Activated naive CD4-positive, alpha-beta T cell treated with anti-CD3 and anti-CD28 coated beads, Interleukin-2, amount 50 U/mL, for 24 hours (primary cell): Measurements from ENCODE around the gene ATP1A3.
A peak's percentile ranks its signal among the peaks of the same experiment; 100 is the strongest.

Experiments
- H3K27ac Mint-ChIP-seq: one replicate; pipeline ENCODE4 v1.8.0; 2021; ENCODE audit warnings: mild to moderate bottlenecking, mixed read lengths
- H3K27me3 Mint-ChIP-seq: one replicate; pipeline ENCODE4 v1.8.0; 2021; ENCODE audit warnings: mixed read lengths
- H3K36me3 Mint-ChIP-seq: one replicate; pipeline ENCODE4 v1.8.0; 2021; ENCODE audit warnings: mixed read lengths
- H3K4me1 Mint-ChIP-seq: one replicate; pipeline ENCODE4 v1.8.0; 2021; ENCODE audit warnings: mixed read lengths
- H3K4me3 Mint-ChIP-seq: one replicate; pipeline ENCODE4 v1.8.0; 2021; ENCODE audit warnings: mild to moderate bottlenecking, mixed read lengths
- H3K9me3 Mint-ChIP-seq: one replicate; pipeline ENCODE4 v1.8.0; 2021; ENCODE audit warnings: mixed read lengths

Gene ATP1A3

DNA sequence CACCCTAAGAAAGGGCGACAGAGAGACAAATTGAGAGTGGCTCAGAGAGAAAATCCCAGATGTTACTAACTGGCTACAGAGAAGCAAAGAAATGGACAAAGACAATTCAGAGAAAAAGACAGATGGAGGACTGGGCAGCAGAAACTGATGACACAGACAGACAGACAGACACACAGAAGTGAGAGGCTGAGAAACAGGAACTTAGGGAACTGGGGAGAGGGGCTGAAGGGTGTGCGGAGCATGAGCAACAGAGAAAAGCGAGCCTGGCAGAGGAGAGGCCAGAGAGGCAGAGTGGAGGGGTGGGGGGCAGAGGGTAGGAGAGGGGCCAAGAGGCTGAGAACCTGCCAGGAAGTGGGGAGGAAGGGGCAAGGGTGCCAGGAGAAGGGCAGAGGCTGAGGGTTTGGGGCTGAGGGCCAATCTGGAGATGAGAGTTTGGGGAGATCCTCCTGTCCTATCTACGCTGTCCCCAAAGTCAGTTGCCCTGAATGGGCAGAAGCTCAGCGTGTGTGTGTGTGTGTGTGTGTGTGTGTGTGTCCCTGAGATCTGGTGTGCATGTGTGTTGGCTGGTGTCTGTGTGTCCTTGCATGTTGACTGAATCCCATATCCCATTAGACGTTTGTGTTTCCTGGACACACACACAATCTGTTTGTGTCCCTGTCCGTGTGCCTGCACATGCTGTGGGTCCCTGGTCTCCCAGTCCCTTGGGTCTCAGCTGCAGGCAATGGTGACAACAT is 60.2 kb downstream of the ATP1A3 start:
- H3K4me1 Mint-ChIP-seq, result peaks cover 68% of the 10 kb centered on the region
- H3K36me3 Mint-ChIP-seq, result no peaks in the 10 kb centered on the region
- H3K9me3 Mint-ChIP-seq, result no peaks in the 10 kb centered on the region
- H3K27me3 Mint-ChIP-seq, result no peaks in the 10 kb centered on the region
- H3K4me3 Mint-ChIP-seq, result peak overlapping the region; percentile 31
- peak overlapping the region; percentile 64 for H3K27ac Mint-ChIP-seq

DNA sequence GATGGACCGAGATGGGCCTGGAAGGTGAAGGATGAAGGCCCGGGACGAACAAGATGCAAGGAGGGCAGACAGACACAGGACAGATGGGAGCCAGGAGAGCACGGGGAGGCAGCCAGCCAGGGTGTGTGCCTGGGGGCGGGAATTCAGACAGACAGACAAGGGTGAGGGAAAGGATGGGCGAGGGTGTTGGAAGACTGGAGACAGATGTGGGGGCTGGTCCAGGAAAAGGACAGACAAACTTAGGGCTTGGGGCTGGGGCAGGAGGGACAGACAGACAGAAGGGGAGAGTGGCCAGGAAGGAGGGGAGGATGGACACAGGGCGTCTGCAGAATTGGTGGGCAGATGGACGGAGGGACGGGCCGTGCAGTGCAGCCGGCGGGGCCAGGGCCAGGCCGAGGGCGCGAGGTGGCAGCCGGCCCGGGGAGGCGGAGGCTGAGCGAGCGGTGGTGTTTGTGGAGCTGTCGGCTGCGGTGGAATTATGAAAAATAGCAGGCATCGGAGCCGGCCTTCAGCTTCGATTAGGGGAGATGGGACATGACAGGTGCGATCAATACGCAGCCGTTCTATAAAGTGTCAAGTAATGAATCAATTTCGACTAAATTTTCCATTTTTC is 61.2 kb downstream of the ATP1A3 start:
- Mint-ChIP-seq H3K27me3 (no peaks in the 10 kb centered on the region), H3K36me3 (no peaks in the 10 kb centered on the region), H3K9me3 (no peaks in the 10 kb centered on the region), H3K27ac (no peak overlapping the region), H3K4me3 (no peak overlapping the region), H3K4me1 (peaks cover 70% of the 10 kb centered on the region)

DNA sequence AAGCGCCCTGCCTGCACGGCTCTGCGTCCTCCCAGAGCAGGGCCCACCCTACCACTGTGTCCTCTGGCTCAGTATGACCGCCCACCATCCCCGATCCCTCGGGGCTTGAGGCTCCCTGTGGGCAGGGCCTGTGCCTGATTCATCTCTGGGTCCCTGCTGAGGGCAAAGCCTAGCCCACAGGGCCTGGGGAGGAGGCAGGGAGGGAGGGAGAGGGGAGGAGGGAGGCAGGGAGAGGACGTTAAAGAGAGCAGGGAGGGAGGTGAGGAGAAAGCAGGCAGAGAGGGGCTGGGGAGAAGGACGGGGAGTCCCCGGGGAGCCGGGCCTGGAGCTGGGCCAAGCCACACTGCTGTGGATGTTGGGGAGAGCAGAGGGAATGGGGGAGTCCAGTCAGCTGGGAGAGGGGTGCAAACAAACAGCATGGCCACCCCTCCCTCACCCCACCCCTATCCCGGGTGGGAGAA is 61.7 kb downstream of the ATP1A3 start:
- Mint-ChIP-seq H3K27ac (no peak overlapping the region), H3K4me1 (peaks cover 66% of the 10 kb centered on the region), H3K9me3 (no peaks in the 10 kb centered on the region), H3K36me3 (no peaks in the 10 kb centered on the region), H3K4me3 (no peak overlapping the region), H3K27me3 (no peaks in the 10 kb centered on the region)

DNA sequence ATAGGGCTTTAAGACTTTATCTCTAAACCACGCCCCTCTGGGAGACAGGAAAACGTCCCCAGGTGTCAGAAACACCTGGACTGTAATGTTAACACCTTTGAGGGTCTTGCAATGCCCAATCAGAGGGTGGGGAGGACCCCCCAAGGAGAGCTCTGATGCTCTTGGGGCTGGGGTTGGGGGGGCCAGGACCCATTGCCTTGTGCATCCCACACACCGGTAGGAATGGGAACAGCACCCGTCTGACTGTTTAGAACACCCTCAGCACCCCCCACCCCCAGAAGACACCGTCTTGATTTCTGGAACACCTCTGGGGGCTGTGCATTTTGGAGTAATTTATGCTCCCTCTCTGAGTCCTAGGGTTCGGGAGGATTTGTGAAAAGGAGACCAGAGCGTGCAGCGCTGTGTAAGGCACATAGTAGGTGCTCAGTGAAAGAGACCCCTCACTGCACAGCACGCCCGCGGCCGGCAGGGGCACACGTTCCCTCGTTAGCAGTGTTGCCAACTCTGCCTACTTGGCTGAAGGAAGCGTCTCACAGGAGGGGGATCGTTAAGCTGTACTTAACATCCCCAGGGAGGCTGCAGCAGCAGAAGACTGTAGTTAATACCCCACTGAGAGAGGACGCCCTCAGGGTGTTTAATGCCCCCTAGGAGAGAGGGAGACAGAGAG is 63.0 kb downstream of the ATP1A3 start:
- Mint-ChIP-seq H3K4me3 (no peak overlapping the region), H3K4me1 (peaks cover 58% of the 10 kb centered on the region), H3K36me3 (no peaks in the 10 kb centered on the region), H3K9me3 (no peaks in the 10 kb centered on the region), H3K27ac (peak overlapping the region; percentile 48), H3K27me3 (no peaks in the 10 kb centered on the region)

DNA sequence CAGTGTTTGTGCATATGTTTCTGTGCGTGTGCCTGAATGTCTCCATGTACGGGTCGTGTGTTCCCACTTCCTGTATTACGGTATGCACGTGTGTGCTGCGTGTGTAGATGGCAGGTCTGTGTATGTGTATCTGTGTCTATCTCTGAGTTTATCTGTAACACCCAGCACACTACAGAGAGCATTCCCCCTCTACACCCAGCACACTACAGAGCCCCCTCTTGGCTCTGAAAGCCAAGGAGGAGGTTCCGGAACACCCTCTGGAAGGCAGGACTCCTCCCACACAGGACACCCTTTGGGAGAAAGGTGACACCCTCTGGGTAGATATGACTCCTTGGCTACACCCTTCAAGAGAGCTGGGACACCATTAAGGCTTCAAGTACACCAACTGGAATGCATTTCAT is 63.7 kb downstream of the ATP1A3 start:
- H3K9me3 Mint-ChIP-seq, result no peaks in the 10 kb centered on the region
- H3K4me1 Mint-ChIP-seq, result peaks cover 55% of the 10 kb centered on the region
- peak overlapping the region; percentile 44 for H3K4me3 Mint-ChIP-seq
- no peaks in the 10 kb centered on the region for H3K27me3 Mint-ChIP-seq
- no peak overlapping the region for H3K27ac Mint-ChIP-seq
- no peaks in the 10 kb centered on the region for H3K36me3 Mint-ChIP-seq

DNA sequence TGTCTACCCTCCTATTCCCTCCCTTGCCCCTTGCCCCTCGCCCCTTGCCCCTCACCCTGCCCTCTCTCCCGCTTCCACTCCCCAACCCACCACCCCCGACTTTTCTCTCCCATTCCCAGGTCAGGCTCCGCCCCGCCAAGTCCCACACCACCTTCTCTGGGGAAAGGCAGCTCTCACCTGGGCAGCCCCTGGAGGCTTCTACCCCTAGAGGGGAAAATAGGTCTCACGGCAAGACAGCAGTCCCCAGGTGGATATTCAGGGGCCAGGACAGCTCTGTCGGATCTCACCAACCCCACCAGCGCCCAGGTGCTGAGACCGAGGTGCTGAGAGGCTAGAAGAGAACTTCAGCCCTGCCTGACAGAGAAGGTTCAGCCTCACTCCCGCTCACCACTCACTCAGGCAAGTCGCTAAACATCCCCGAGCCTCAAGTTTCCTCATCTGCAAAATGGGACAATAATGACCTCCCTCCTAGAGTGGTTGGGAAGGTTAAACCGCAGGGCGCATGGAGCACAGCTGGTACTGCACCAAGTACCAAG is 64.4 kb downstream of the ATP1A3 start:
- Mint-ChIP-seq H3K27me3 (no peaks in the 10 kb centered on the region), H3K4me1 (peaks cover 47% of the 10 kb centered on the region), H3K27ac (no peak overlapping the region), H3K4me3 (peak overlapping the region; percentile 90), H3K9me3 (no peaks in the 10 kb centered on the region), H3K36me3 (no peaks in the 10 kb centered on the region)

DNA sequence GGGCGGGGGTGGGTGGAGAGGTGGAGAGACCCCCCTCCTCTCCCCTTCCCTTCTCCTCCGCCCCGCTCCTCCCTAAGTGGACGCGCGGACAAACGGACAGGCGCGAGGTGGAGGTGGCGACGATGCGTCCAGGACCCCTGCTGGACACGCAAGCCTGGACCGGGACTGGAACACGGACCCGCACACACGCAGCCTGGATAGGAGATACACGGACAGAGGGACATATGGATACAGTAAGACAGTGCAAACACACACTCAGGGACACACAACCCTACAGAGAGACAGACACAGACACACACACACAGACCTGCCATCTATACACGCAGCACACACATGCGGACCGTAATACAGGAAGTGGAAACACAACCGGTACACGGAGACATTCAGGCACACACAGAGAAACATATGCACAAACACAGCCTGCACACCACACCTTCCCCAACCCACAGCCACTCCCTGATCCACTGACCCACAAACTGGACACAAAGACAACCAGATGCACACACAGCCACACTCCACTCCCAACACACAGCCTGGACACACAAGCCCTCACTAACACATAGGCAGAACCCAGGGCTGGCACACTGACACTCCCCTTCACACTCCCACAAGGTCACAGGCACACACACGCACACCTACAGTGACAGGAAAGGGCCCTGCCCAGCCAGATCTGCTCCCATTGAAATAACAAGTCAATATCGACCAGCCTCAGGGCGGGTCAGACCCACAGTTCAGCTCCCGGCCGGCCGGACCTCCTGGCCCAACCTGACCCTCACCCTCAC is 65.1 kb downstream of the ATP1A3 start:
- Mint-ChIP-seq H3K4me3 (peak overlapping the region; percentile 90), H3K27ac (peak overlapping the region; percentile 94), H3K36me3 (no peaks in the 10 kb centered on the region), H3K27me3 (no peaks in the 10 kb centered on the region), H3K4me1 (peaks cover 41% of the 10 kb centered on the region), H3K9me3 (no peaks in the 10 kb centered on the region)

DNA sequence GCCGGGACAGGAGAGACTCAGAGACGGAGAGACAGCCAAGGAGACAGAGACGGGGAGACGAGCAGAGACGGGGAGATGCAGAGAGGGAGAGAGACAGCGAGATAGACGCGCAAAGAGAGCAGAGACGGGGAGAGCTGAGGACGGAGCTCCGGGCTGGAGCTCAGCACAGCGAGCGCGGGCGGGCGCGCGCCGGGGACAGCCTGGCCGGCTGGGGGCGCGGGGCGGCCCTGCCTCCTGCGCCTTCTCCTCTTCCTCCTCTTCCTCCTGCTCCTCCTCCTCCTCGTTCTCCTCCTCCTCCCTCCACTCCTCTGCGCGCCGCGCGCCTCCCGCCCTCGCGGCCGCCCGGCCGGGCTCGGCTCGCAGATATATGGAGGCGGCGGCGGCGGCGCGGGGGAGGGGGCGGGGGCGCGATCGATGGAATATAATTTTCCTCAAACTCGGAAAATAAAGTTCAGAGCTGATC is 65.8 kb downstream of the ATP1A3 start, which contains the start of gene ERFL:
Gene ERFL, minus strand, starts transcription at position 229 of the 463 bp plus-strand sequence. CDS start 15,530 bp downstream, outside the sequence.
- H3K9me3 Mint-ChIP-seq, result no peaks in the 10 kb centered on the region
- no peaks in the 10 kb centered on the region for H3K27me3 Mint-ChIP-seq
- H3K4me3 Mint-ChIP-seq, result peak within 1 kb of the TSS; percentile 90

DNA sequence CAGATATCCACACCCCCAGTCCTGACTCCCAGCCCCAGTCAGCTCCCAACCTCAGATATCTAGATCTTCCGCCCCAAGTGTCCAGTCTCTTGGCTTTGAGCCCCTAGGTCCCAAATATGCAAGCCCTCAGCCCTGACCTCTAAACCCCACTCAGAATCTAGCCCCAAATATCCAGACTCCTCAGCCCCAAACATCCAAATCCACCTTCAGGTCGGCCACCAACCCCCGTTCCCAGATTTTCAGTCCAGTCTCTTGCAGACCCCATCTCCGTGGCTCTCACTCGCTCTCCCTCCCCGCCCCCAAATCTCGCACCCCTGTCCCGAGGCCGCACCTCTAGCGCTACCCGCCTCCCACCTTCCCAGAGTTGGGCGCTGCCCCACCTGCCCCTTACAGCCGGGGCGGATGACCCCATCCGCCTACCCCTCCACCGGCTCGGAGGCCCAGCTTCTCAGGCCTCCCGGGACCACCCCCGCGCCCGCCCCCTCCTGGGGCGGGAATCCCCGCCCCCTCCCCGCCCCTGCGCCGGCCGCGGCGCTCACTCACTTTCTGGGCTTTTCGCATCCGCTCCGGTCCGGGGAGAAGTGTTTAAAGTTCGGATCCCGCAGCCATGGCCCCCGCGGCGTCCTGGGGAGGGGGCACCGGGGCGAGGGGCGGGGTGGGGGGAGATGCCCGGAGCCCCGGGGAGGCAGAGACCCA is 66.4 kb downstream of the ATP1A3 start:
- Mint-ChIP-seq H3K9me3 (no peaks in the 10 kb centered on the region), H3K4me3 (peak overlapping the region; percentile 86), H3K27me3 (no peaks in the 10 kb centered on the region), H3K27ac (no peak overlapping the region), H3K36me3 (peaks cover 3% of the 10 kb centered on the region), H3K4me1 (peaks cover 36% of the 10 kb centered on the region)

More for the DNA sequence above, 65.8 kb downstream of the ATP1A3 start, which contains the start of gene ERFL:
- peaks cover 37% of the 10 kb centered on the region for H3K4me1 Mint-ChIP-seq
- H3K27ac Mint-ChIP-seq, result peak within 1 kb of the TSS; percentile 94
- H3K36me3 Mint-ChIP-seq, result peaks cover 1% of the 10 kb centered on the region

DNA sequence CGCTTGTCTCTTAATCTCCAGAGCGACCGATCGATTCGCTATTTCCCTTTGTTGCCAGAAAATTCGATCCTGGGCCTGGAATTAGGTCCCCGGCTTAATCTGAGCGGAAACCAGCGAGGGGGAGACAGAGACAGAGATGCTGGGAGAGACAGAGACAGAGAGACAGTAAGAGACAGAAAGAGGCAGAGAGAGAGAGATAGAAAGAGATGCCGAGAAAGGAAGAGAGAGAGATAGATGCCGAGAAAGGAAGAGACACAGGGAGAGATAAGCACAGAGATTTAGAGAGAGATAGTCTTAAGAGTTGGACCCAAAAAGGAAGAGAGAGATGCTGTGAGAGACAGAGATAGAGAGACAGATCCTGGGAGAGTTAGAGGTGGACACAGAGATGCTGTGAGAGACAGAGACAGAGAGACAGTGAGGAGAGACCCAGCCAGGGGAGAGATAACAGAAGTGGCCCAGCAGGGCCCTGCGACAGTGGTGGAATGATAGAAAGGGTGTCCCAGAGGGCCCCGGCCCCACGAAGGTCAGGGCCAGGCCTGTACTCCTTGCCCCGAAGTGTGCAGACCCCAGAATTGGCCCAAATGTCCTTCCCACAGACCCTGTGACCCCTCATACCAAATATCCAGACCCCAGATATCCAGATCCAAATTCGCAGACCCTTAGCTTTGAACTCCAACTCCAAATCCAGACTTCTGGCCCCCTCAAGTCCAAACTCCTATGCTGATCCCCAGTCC is 67.1 kb downstream of the ATP1A3 start:
- H3K27me3 Mint-ChIP-seq, result no peaks in the 10 kb centered on the region
- H3K9me3 Mint-ChIP-seq, result no peaks in the 10 kb centered on the region
- no peak overlapping the region for H3K27ac Mint-ChIP-seq
- peaks cover 39% of the 10 kb centered on the region for H3K4me1 Mint-ChIP-seq
- no peak overlapping the region for H3K4me3 Mint-ChIP-seq
- H3K36me3 Mint-ChIP-seq, result peaks cover 3% of the 10 kb centered on the region

DNA sequence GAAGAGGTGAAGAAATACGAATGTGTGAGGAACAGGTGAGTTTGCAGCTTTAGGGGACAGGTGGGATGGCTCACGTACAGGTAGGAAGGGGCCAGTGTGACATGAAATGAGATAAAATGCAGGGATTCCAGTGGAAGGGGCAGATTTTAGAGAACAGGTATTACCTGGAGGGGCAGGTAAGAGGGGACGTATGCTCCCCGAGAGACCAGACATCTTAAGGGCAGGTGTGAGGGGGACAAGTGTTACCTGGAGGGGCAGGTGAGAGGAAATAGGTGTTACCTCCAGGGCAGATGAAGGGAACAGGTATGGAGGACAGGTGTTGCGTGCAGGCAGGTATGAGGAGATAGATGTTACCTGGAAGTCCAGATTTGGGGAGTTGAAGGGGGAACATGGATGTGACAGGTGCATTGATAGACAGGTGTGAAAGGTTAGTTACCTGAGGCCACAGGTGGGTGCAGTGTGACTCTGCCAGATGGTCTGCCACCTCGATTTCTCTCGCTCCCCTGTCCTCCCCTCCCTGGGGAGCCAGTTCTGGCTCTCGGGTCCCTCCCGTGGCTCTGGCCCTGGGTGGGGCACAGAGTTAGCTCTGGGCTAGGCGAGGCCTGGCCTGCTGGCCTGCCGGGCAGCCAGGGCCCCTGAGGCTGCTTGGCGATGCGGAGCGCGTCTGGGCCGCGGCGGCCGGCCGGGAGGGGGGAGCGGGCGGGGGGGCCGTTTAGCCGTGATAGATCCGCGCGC is 67.8 kb downstream of the ATP1A3 start:
- H3K4me3 Mint-ChIP-seq, result no peak overlapping the region
- H3K27me3 Mint-ChIP-seq, result no peaks in the 10 kb centered on the region
- H3K36me3 Mint-ChIP-seq, result peaks cover 3% of the 10 kb centered on the region
- H3K4me1 Mint-ChIP-seq, result peaks cover 40% of the 10 kb centered on the region
- no peaks in the 10 kb centered on the region for H3K9me3 Mint-ChIP-seq
- H3K27ac Mint-ChIP-seq, result no peak overlapping the region

DNA sequence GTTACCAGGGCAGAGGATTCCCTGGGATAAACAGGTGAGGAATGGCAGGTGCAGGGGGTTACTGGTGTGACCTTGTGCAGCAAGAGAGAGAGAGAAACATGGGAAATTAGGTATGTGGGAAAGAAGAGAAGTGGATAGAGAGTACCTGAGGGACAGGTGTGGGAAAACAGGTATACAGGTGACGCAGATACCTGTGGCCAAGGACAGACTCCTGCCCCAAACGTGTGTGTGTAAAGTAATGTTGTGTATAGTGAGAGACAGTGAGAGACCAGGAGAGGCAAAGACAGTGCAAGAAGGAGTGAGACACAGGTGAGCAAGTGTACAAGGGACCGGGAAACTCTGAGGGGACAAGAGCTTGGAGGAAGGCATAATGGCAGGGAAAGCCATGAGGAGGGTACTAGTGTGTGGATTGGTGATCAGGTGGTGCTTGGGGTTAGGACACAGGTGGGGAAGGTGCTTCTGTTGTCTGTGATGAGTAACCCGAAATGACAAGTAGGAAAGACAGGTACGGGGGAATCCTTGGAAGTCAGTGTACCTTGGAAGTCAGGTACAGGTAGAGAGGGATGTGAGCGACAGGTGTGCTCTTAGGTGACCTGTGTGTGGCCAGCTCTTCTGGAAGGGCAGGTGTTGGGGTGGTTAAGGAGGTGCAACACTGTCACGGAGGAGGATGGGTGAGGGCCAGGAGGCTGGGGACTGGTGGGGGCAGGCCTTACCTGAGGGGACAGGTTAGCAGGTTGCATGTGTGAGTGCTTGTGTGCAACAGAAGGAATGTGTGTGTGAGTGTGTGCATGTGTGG is 68.6 kb downstream of the ATP1A3 start:
- no peak overlapping the region for H3K27ac Mint-ChIP-seq
- peaks cover 3% of the 10 kb centered on the region for H3K36me3 Mint-ChIP-seq
- no peaks in the 10 kb centered on the region for H3K27me3 Mint-ChIP-seq
- H3K4me1 Mint-ChIP-seq, result peaks cover 33% of the 10 kb centered on the region
- no peak overlapping the region for H3K4me3 Mint-ChIP-seq
- H3K9me3 Mint-ChIP-seq, result no peaks in the 10 kb centered on the region
